ENCODE measurements around the gene SLC25A13.
"Not testable (repeated sequence)": the region's sequence is repeated elsewhere in the genome, so short reads cannot be mapped to it uniquely, and the experiment has no call there.

Gene SLC25A13

DNA sequence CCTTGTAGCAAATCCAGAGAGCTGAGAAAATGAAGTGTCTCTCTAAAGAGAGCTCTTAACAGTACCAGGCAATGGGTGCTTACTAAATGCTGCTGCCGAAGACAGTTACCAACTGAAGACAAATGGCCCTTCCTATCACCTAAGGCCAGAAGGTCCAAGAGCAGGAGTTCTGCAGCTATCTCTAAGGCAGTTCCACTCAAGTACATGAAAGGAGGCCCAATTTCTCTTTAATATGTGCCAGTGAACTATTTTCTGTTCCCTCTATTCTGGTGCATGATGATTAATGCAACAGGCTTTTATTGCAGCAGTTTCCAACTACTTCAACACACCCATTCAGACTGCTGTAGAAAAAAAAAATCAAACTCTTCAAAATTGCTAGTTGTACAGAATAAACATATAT lies 122.5 kb downstream of the SLC25A13 start:
- no peak for DNase-seq

DNA sequence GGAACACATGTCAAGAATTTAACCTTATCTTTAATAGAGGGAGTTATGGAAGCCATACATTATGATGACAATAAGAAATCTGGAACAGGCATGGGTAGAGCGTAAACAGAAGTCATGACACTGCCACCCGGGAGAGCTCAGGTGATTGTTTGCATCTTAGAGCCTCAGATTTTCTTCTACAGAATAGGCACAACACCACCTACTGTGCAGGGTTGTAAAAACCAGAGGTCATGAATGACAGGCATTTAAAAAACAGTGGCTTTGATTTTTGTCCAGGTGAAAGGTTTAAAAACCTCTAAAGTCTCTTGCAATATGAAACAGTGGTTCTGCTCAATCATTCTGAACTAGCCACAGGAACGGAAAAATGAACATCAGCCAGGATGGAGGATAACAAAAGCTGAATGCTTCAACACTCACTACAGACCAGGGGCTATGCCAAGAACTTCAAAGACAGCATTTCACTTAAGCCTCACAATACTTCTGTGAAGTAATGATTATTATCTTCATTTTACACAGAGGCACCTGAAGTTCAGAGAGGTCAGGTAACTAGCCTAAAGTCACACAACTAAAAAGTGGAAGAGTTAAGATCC lies 123.8 kb downstream of the SLC25A13 start:
- no peak for DNase-seq

DNA sequence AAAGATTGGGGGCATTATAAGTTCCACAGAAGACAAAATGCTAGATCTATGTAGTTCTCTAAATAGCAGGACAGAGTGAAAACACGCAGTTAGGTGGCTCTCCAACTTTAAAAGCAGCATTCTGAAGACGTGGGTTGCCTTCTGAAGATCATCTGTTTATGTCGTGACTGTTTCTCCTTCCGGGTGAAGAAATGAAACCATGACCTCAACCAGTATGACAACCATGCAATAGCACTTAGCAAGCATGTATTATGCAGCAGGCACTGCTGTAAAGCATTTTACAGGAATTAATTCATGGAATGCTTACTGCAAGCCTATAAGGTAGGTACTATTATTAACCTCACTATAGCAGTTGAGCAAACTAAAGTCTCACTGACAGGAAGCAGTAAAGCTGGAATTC lies 125.2 kb downstream of the SLC25A13 start:
- DNase-seq: no peak

DNA sequence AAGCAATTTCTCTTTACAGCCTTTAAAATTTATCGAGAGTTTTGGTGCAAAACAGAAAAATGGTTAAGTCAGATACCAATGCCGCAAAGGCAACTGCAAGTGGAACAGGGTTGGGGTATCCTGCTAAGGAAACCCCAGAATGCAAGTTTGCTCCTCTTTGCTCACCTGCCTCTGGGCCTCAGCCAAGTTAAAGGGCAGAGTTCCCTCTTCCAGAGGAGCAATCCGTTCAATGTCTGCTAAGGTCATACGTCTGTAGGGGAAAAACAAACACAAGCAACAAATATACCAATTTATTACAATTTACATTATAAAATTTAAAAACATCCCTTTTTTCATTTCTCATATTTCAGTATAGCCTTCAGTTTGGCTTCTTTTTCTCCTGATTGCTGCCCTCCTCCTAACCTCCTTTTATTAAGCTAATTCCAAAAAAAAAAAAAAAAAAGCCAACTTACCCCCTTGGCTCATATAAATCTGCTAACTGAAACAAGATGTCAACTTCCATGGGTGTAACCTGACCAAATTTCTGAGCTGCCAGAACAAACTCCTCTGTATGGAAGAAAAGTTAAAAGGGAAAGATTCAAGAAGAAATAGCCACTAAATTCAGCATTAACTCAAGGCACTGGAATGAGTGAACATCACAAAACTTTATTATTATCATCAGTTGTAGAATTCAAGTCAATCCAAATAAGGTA lies 132.6 kb downstream of the SLC25A13 start:
- DNase-seq: no peak

DNA sequence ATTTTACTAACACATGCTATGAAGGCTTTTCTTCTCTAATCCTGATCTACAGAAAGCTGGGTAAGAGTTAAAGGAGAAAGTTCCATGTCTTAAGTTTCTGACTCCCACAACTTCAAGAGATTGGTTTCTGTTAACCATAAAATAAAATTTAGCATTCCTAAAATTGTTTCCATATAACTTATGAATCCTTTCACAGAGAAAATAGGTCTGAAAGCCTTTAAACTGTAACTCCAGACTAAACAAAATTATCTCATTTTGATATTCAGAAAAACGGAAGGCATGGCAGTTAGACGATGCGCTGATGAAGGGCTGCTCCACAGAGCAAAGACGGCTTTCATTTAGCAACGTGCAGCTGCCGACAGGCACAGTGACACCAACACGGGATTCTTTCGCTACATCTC lies 133.3 kb downstream of the SLC25A13 start:
- no peak for DNase-seq

DNA sequence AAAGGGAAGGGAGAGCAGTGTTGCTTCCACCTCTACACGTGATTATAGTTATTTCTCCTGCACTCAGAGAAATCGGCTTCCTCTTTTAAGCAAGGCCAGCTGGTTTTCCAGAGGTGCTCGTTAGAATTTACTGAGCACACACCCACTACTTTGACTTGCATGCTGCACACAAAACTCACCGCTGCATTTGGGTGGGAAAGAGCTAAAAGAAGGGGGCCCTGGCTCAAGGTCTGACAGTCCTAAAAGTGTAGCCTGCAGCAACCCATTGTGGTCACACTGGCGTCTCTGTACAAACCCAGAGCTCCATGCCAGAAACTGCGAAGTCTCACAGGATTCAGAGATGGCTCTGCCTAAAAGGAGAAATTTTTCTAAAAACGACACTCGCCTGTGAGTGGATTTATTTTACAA lies 133.7 kb downstream of the SLC25A13 start:
- no peak for DNase-seq

DNA sequence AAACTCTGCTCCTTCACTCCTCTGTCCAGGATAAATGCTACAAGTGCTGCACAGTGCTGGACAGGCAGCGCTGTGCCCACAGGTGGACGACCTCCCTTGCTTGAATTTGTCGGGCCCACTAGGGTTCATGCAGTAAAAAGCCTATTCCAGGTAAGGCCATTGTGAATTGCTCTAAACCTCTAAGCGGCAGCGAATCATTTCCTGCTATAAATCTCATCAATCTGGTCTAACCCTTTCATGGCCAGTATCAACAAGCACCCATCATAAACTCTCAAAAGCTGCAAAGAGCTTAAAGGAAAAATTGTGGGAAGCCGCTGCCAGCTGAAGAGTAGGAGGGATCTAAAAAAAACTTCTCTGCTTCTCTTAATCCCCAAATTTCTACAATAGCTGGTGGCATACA lies 134.2 kb downstream of the SLC25A13 start:
- no peak for DNase-seq

DNA sequence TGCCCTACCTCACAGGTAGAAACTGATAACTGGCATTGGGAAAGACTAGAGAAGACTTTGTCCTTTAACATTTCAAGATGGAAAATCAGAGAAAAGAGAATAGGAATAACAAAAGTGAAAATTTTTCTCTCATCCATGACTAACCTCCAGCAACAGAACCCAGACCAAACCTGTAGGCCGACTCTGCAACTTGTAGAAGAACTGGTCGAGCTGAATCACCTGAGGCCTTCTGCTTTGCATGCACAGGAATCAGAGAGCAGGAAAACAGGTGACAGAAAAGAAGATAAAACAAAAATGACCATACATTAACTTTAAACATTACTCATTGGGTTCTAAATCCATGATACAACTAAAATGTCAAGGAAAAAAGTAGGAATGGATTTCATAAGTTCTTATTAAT lies 137.1 kb downstream of the SLC25A13 start:
- DNase-seq: no peak

DNA sequence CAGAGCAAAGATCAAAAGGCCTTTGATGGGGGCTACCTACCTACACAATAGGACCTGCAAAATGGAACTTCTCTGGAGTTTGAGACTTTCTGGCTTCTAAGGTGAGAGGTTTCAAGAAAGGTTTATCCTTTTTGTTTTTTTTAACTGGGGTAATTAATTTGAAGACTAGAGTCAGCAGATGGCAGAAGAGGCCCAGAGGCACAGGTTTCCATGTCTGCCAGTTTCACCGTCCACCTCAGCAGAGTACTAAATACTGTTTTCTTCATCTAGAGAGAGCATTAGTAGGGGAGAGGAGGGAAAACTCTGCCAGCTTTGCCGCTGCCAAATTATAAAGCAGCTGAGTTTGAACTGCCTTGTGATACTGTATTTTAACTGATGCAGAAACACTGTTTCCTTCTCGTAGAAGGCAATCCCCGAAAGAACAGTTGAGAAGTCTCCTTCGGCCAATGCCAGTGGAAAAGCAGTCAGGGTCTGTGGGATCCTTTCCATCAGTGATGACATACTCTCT lies 138.7 kb downstream of the SLC25A13 start:
- no peak for DNase-seq

DNA sequence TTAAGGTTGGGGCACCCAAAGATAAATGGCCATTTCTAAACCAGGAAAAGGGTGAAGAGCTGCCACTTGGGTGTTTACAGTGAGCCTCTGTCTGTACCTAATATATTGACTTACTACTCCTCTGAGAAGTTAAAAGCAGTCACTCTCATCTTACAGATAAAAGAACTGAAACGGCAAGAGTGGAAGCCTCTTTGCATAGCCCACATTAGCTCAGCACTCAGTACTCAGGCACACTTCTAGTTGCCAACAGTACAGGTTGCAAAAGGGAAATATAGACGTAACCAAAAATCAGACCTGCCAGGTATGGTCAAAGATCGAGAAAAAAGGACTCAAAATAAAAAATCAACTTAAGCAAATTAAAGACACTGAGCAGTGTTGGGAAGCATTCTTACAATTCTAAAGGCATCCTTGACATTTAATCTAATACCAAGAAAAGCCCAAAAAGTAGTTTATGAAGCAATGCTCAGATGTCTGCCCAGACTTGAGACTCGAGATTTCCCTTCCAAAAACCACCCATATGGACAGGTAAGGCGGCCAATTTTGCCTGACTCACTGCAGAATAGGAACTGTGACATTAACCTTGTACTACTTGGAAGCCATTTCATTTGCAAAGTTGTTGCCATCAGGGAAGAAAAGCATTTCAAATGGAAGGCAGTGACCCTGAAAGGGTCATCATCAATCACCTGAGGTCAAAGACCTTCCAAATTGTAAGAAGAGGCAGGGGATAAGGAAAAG lies 139.3 kb downstream of the SLC25A13 start:
- no peak for DNase-seq

DNA sequence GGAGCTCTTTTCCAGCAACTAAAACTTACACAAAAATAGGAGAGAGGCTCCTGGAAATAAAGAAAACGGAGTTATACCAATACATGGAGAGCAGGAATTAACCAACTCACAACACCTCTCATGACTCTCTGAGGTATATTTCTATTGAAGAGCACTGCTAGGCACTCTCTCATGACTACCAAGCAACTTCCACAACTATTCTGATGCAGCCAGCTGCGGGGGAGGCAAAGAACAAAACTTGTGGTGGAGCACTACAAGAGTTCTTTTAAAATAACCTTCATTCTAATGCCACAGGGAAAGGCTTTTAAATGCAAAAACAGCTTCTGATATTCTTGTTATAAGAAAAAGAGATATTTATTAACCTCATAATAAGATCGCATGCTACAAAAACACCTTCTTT lies 140.7 kb downstream of the SLC25A13 start:
- no peak for DNase-seq

DNA sequence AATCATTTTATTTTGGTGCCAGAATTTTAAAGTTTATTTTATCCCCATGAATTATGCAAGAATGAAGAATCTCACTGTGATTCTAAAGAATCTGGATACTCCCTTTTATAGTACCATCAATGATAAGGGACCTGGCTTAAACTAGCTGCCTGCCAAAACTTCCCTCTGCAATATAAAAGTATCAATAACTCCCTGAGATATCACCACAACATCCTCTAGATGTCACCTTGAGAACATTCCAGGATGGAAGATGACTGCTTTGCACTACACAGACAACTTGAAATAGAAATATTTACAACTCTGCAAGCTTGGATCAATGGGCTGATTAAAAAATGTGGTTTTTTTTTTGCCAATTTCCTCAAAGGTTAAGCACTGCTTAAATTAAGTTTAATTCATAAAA lies 142.1 kb downstream of the SLC25A13 start:
- DNase-seq: no peak

DNA sequence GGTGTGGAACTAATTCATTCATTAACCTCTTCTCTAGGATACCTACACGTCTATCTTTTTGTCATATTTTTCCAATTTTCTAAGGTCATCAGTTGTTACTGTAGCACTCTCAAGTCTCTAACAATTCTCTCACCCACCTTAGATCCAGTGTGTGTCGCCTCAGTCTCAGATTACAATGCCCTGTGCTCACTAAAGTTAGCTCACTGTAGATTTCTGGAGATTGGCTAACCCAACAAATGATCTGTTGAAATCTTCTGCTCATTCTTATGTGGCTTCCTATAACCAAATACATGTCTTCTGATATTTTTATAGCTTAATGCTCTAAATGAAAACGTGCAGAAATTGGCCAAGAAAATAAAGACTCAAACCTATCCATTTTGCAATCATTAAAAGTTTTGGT lies 142.6 kb downstream of the SLC25A13 start:
- no peak for DNase-seq

DNA sequence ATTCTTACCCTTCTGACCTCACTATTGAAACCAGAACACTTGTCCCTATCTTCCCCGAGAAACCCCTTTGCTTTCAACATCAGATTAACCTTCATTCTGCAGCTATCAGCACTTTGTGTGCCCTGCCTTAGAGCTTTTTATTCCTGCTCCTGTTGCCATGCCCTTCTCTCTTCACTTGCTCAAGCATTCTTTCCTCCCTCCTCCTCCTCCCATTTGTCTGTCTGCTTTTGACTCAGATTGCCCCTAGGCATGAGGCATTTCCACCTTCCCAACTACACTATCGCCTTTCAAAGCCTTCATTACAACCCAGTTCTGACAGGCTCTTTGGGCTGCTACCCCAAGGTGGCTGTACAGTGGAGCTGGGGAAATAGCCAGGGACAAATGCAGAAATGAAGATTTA lies 143.3 kb downstream of the SLC25A13 start:
- no peak for DNase-seq

DNA sequence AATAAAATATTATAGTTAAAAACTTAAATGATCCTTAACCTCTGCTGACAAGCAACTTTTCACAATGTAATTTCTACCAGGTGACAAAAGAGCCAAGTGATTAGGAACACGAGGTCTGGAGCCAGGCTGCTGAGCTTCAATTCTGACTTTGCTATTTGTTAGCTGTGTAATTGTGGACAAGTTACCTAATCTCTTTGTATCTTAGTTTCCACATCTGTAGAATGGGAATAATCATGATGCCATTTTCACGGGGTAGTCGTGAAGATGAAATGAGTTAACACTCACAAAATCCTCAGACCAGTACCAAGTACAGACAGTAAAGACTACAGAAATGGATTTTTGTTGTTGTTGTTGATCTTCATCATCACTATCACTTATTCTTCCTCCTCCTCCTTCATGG lies 144.5 kb downstream of the SLC25A13 start:
- no peak for DNase-seq

DNA sequence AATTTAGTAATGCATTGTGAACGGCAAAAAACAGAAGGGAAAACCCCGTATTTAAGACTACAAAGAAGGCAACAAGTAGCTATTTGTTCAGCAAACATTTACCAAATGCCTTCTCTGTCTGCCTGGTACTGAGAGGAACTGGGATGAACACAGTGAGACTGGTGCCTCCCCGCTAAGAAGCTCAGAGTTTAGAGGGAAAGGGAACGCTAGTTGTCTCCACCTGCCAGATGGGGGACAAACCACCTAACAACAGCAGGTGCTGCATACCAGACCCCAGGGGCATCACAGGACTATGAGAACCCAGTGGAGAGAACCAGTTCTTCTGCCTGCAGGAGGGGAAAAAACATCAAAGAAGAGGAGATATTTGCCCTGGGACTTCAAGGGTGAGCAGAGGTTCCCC lies 147.1 kb downstream of the SLC25A13 start:
- no peak for DNase-seq

DNA sequence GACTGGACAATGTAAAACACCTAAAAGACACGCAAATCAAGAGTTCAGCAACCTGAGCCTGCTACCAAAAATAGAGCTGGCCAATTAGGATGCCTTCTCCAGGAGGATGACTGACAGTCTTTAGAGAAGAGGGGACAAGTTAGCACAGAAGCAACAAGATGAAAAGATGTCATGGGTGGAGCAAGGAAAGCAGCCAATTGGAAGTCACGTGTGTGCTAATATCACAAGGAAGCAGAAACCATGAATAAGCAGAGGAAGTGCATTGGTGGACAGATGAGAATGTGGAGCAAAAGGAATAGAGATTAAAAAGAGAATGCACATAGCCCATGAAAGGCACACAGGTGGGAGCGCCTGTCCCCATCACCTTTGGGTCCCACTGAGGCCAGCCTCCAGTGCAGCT lies 148.1 kb downstream of the SLC25A13 start:
- DNase-seq: no peak

DNA sequence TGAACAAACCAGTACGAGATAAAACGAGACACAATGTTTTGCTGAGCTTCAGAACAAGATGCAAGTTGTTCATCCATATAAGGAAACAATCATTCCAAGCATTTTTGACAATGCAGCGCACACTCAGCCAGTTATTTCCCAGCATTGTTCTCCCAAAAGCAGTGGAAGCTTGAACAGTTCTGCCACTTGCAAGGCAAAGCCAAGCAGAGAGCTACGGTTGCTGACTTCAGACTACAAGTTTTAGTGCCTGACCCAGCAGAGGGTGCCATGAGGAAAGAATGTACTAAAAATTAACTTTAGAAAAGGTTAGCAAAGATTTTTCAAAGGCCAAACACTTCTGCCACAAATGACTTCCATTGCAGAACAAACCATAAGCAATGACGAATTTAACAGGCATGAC lies 152.5 kb downstream of the SLC25A13 start:
- DNase-seq: no peak

DNA sequence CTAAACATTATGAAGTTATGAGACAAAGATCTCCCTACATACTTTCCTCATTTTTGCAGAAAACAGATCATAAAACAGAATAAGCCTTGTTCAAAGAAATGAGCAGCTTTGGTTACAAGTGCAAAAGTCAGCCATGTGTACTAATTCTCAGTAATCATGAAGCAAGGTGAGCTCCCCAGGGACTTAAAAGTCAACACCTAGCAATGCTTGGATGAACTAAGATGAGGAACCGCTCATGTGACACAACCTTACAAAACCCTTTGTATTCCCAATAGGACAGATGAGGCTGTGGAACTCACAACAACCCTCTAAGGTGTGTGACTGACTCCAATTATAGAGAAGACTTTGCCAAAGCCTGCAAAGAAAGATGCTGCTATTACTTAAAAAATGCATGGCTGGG lies 154.5 kb downstream of the SLC25A13 start:
- no peak for DNase-seq

DNA sequence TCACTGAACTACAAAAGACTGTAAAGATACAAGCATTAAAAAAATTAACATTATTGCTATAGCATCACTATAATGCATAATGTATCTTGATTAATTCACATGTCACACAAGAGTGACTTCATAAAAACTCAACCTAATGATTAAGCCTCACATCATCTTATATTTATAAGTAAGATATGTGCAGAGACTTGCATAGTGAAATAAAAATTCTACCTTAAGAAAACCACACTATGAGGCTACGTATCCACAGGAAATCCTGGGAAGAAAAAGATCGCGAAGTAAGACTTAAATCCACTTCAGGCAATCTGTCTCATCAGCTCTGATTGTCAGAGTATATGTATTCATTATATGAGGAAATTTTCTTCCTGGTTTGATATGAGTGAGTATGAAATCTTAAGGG lies 160.0 kb downstream of the SLC25A13 start:
- no peak for DNase-seq

DNA sequence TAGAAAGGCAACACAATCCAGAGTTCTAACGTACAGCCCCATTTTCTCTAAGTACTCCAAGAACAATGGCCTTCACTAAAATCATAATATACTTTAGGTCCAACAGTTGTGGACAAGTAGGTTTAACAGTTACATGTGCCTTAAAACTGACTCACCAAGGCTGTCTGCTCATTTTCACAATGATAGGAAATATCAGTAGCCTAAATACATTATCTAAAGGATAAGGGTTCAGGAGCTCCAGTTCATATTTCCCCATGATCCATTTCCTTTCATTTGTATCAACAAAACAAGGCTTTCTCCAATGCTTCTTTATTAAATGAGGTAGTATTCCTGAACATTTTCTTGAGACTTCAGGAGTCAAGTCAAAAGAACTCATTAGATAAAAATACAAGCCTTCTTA lies 164.0 kb downstream of the SLC25A13 start:
- DNase-seq: no peak

DNA sequence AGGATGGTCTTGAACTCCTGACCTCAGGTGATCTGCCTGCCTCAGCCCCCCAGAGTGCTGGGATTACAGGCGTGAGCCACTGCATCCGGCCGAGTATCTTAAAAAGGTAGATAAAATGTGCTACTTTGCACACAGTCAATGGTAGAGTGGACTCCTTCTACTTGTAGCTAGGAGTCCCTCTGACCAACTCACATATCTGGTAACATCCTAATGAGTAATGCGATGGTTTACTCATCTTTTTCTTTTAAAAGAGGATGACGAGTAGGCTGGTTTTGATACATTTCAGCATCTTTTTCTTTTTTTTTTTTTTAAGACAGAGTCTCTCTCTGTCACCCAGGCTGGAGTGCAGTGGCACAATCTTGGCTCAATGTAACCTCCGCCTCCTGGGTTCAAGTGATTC lies 167.4 kb downstream of the SLC25A13 start:
- not testable (repeated sequence) for DNase-seq

DNA sequence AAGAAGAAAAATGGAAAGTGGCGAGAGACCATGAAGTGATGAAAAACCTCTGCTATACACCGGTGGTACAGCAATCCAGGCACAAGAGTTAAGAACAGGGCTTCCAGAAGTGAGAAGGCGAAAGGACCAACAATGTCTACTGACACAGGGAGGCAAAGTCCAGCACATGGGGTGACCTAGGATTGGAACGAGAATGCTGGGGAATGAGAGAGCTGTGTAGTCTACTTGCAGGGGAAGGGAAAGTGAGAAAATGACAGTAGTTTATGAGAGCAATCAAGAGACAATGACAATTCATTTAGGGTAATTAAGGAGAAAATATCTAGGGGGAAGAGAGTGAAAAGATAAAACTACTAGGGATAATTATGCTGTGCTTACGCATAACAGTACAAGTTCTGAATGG lies 169.2 kb downstream of the SLC25A13 start:
- no peak for DNase-seq

DNA sequence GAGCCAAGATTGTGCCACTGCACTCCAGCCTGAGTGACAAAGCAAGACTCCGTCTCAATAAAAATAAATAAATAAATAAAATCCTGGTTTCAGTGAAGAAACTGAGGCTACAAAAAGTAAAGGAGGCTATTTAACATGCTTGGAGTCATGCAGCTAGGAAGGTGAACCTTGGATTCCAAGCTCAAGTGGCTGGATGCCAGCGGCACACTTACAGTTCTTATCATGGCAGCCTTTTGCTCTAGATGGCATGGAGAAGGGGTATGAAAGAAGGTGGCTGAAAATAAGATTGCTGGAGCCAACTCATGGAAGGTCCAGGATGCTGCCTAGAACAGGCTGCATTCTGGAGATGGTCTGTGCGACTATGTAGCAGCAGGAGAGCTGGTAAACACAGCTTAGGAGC lies 170.0 kb downstream of the SLC25A13 start:
- no peak for DNase-seq

DNA sequence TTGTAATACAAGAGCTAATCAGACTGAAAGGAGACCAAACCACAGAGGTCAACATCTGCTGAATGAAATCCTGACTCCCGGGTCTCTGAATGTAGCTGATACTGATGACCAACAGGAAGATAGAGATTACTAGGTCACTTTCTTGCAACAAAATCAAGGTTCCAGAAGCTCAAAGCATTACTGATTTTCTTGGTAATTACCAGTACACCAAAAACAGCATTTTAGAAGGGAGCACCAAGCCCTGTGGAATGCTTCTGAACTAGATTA lies 177.7 kb downstream of the SLC25A13 start:
- no peak for DNase-seq

All from RPMI8226 (cell line).